NCI-H187 (cell line): ENCODE data around the gene B3GAT1.
"Not testable (repeated sequence)": the region's sequence is repeated elsewhere in the genome, so short reads cannot be mapped to it uniquely, and the experiment has no call there.

Experiments
- DNase-seq, 2 experiments: peaks; one replicate each; lab custom pipeline; 2025; lab: John Stamatoyannopoulos, UW

Gene B3GAT1

GRCh38 chr11:134355136-134355535 is 56.9 kb downstream of the B3GAT1 start:
- DNase-seq, result no peak

- DNase-seq, result no peak
Observed at GRCh38 chr11:134352111-134352510, 59.9 kb downstream of the B3GAT1 start.

- no peak for DNase-seq
Observed at GRCh38 chr11:134350381-134350780, 61.7 kb downstream of the B3GAT1 start.

DNA sequence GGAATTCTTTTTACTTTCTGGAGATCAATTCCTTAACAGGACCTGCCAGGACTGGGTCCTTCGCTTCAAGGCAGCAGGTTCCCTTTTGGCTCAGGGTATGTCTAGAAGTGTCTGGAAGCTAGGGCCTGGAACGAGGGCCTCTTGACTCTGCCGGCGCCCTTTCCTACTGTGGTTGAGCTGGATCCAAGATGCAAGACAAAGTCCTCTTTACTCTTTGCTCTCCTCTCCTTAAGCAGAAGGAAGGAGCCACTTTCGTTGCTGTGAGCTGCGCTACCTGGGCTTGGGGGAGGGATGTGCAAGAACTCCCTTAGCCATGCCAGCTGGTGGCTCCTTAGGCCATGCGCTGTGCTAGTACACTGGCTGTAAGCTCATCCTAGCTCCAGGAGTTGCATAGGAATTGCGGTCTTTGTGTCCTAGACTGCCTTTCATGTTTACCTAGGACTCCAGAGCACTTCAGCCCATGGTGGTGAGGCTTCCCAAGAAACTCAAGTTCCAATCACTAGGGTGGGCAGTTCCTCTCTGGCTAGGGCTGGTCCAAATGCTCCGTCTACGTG is 62.2 kb downstream of the B3GAT1 start:
- no peak for DNase-seq

- no peak for DNase-seq
Observed at GRCh38 chr11:134349109-134349801, 62.8 kb downstream of the B3GAT1 start.

GRCh38 chr11:134347441-134347840 is 64.6 kb downstream of the B3GAT1 start:
- no peak for DNase-seq

DNA sequence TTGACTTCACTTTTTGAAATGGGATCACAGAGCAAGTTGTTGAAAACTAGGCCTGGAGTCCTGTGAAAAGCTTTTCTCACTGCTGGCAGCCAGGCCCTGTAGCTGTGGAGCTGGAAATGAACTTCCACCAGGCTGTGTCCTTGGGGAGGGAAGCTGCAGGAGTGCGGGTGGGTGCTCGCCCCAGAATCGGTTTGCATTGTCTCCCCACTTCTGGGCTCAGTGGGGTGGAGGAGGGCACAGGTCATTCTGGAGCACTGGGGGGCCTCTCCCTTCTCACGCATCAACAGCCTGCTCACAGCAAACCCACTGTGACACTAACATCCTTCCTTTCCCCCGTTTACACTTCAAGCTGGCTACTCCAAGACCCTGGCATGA is 65.1 kb downstream of the B3GAT1 start:
- DNase-seq, result no peak

DNA sequence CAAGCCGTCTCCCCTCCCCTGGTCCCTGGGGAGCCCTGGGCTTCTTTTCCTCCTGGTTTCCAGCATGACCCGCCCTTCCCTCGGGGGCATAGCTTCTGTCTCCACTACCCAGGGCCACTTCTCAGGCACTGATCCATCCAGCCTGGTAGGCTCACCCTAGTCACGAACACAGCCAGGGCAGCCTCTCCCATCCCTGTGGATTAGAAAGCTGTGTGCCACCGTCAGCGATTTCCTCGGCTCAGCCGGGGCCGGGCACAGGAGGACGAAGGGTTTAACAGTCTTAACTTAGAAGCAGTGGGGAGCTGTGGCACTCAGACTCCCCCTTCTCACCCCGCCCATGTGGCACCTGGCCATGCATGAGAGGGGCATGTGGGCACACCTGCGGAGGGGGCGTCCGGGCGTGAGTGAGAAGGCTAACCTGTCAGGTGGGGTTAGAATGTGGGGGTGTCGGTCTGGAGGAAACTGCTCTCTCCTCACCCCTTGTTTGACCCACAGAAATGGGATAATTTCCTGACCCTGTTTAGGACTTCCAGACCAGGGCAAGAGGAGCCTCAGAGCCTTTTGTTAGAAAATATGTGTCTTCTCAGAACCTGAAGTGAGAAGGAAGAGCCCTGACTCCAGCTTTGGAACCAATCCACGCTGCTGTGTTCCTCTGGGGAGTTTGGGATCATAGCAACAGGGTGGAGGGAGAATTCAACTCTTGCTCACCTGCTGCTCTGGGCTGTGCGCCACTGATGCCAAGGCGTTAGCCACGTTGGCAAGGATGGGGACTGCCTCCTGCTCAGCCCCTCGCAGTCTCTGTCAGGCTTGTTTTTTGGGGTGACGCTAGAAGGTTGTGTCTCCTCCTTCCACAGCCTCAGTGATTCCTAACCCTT is 65.7 kb downstream of the B3GAT1 start:
- peak in 1 of 2 experiments; percentile 25 for DNase-seq

- DNase-seq, result no peak
Observed at GRCh38 chr11:134345237-134345550, 66.8 kb downstream of the B3GAT1 start.

DNA sequence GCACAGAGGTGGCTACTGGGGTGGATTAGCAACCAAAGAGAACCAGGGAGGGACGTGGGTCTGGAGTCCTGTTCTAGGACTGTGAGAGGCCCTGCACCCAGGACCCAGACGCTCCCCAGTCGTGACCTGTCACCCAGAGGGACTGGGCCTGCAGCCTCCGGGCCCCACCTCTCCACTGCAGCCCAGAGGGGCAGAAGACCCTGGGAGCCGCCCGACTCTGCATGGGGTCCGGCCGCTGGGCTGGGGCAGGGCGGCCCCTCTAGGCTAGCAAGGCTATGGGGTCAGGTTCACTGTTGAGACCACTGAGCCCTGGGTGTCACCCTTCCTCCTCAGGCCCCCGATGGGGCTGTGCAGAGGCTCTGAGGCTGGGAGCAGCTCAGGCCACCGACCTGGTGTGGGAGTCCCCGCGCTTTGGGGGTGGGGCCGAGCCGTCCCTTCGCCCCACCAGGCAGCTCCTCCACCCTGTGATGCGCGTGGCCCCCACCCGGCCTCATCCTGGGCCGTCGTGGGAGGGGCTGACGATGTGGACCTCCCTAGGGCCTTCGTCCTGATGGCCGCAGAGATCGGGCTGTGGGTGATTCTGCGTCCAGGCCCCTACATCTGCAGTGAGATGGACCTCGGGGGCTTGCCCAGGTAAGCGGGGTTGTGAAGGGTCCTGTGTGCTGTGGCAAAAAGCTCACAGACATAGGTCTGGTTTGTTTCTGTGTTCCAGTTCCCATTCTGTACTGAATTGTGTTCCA is 67.4 kb downstream of the B3GAT1 start:
- DNase-seq, result not testable (repeated sequence)

DNA sequence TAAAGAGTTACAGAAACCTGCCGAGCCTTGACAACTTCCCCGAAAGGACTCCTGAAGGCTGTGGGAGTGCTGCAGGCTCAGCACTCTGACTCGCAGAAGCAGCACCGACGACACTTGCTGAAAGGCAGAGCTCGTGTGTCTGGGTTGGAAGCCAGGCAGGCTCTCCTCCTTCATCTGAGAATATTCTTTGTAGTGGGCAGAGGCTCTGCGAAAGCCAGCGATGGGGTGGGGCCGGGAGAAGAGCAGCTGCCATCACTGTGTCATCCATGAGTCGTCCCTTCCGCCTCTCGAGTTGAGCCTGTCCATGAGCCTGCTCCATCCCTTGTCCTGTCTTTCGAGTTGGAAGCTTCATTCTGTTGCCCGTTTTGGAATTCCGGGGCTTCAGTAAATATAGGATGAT is 68.4 kb downstream of the B3GAT1 start:
- DNase-seq, result no peak

GRCh38 chr11:134342572-134343340 is 69.3 kb downstream of the B3GAT1 start:
- no peak for DNase-seq

DNA sequence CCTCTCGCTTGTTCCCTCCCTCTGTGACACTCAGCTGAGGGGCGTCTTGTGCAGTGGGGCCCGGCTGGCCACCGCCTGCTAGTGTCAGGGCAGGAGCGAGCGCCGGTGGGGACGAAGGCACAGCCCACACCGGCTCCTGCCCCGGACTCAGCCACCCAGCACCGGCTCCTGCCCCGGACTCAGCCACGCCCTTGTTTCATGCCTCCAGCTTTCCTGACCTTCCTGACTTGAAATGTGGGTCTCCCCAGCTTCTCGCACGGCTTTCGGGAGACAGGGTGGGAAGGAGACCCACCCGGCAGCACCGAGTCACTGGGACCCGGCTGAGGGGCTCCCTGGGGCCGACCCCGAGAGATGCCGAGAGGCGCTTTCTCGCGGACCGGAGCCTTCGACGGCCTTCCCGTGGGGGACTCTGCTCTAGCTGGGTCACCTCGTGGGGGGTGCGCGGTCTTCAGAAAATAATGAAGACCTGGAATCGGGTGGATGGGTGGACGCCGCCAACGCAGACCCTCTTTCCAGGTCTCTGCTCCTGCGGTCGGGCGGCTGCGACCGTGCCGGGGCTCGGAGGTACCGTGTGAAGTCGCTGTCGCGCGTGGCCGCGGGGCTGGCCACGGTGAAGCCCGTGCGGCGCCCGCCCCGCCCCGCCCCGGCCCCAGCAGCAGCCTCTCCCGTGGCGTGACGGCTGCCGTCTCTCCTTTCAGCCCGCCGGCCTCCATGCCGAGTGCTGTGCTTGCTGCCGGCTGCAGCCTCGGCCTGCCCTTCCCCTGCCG is 70.1 kb downstream of the B3GAT1 start:
- DNase-seq, result no peak

GRCh38 chr11:134340354-134340964 is 71.6 kb downstream of the B3GAT1 start:
- peak; percentile 29 to 41 for DNase-seq

- no peak for DNase-seq
Observed at GRCh38 chr11:134339756-134340155, 72.3 kb downstream of the B3GAT1 start.

DNA sequence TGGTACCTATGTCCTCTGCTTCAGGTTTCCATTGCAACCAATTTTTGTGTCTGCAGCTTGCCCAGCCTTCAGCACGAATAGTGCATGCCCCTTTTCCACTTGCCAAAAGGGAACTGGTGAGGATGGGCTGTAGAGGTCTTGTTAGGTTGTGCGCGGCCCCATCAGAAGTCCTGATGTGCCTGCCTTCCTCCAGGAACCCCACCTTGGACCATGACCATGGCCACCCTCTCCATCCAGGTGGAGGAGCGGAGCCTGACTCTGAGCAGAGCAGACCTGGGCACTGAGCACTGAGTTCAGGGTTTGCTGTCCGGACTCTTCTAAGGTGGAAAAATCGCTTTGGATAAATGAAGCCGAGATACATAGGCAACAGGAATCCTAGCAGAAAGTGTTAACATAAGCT is 73.4 kb downstream of the B3GAT1 start:
- DNase-seq, result no peak

DNA sequence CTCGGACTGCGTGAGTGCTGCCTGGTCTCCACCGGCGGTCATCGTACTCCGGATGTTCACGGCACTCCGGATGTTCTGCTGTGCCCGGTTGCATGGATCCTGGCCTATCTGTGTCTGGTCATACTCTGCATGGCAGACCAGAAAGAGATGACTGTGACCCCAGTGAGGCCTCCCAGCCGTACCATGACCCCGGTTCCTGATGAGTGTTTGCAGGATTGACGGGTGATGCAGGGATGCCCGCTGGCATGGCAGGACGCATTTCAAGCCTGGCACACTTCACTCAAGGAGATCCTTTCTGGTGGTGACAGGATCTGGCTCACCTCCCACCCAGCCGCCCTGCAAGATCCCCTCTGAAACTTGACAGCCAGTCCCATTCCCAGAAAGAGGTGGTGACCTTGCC is 74.0 kb downstream of the B3GAT1 start:
- no peak for DNase-seq

DNA sequence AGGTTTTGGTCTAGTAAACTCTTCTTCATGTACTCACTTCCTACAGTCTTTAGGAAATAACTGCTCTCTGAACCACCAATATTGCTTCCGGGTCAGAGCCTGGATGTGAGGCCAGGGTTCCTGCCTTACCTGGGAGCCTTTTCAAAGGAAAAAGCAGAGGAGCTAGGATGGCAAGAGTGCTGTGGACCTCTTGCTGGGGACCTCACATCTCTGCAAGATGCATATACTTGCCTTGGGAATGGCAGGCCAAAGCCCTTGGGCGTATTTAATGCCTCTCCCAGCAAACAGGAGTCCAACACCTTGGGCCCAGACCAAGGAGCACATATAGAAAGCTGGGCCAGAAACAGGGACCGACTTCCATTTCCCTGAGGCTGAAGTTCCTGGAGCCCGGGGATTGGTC is 75.0 kb downstream of the B3GAT1 start:
- DNase-seq, result no peak

DNA sequence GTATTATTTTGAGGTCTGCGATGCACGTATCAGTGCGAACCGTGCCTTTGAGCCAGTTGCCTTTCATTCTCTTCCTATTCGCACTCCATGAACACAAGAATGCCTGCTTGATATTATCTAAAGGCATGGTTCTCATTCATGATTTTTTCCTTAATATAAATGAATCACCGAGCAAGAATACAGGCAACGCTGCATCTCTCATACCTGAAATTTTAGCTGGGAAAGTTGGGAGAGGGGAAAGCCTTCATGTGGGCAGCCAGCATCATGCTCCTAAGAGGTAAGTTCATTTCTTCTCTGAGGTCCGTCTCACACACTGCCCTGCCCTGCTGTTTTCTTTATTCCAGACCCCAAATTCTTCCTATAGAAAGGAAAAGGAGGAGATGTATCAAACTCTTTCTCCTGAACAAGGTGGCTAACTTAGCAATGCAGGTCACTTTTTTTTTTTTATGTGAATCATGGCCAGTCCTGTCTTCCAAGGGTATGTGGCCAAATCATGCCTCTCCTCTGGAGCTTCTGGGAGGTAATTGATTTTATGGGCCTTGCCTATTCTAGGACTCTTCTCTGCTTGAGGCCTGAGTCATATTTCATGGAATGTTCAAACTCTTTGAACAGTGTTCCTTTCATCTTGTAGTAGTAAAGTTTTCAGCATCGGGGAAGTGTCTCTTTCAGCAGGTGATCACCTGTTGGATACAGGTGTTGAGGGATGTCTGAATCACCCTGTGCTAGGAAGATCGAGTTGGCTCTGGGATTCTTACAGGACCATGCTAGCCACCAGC is 77.1 kb downstream of the B3GAT1 start:
- DNase-seq, result no peak

- no peak for DNase-seq
Observed at GRCh38 chr11:134333946-134334345, 78.1 kb downstream of the B3GAT1 start.
